Islet precursor cell (in vitro differentiated cells): ENCODE results near the gene S1PR1.
"Not testable (repeated sequence)": the region's sequence is repeated elsewhere in the genome, so short reads cannot be mapped to it uniquely, and the experiment has no call there.

Source experiments
- DNase-seq: peaks from one replicate; pipeline ENCODE4 v3.0.0-alpha.2; 2018

The S1PR1 gene

DNA sequence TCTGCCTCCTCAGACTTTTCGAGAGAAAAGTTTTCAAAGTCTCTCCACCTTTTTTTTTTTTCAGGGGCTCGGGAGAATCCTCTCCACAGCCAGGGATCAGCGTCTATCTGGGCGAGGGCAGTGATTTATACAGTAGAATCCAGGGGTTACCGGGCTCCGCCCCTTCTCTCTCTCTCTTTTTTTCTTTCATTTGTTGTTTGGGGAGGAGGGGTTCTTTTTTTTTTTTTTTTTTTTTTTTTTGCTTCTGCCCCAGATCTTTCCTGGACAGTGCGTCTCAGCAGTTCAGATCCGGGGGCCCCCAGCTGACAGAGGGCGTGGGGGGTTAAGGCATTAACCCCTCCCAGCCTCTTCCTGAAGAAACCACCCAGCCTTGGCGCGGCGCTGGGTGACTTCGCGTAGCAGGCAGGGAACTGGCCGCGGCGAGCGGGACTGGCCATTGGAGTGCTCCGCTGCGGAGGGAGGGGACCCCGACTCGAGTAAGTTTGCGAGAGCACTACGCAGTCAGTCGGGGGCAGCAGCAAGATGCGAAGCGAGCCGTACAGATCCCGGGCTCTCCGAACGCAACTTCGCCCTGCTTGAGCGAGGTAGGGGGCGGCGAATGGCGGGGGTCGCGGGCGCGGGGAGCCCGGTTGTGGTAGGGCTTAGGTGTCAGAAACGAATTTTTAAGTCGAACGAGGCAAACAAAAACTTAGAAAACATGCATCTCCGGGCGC is at the start of gene S1PR1:
Gene S1PR1, plus strand, starts transcription at position 504 of the 713 bp plus-strand sequence. CDS start 1,966 bp downstream, outside the sequence.
- DNase-seq = peak; percentile 84

DNA sequence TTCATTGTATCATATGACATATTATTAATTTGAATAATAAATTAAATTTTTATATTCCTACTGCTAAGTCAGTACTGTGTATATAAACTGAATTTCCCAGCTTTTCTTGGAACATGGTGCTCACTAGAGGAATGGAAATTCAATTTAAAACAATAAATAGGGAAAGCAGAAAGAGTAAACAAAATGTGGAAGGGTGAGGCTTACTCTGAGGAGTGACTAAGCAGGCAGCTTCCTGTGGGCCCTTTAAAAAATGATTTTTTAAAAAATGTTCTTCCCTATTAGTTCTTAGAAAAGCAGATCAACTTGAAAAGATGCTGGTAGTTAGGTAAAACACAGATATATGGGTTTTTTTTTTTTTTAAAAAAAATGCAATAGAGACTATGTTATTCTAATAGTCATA is 49.5 kb upstream of the S1PR1 start:
- no peak for DNase-seq

DNA sequence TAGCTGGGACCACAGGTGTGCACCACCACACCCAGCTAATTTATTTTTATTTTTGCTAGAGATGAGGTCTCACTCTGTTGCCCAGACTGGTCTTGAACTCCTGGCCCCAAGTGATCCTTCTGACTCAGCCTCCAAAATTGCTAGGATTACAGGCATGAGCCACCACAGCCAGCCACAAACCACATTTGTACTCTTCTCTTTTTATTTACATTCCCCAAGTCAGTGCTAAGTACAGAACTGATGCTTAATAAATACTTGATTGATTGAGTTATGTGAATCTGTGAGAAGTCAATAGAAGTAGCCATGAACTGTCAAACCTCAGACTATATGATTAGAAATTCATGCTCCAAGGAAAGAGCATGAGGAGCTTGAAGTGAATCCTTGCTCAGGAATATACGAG is 48.5 kb upstream of the S1PR1 start:
- DNase-seq = no peak

DNA sequence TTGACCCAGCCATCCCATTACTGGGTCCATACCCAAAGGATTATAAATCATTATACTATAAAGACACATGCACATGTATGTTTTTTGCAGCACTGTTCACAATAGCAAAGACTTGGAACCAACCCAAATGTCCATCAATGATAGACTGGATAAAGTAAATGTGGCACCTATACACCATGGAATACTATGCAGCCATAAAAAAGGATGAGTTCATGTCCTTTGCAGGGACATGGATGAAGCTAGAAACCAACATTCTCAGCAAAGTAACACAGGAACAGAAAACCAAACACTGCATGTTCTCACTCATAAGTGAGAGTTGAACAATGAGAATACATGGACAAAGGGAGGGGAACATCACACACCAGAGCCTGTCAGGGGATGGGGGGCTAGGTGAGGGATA is 47.9 kb upstream of the S1PR1 start:
- DNase-seq = not testable (repeated sequence)

DNA sequence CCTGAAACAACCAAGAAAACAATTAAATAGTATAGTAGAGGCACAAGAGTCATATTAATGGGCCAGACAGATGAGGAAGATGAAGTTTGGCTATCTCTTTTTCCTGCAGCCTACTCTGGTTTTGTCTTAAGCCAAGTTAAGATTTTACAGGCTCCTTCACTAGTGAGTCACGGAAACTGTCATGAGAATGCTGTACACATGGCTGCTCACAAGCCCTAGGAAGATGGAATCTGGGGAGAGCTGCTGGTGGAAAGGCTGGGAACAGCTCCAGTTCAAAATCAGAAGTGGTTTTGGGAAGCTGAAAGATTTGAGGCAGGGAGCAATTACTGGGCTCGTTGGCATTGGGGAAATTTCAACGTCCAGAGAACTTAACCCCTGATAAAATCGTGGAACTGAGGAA is 46.4 kb upstream of the S1PR1 start:
- no peak for DNase-seq

DNA sequence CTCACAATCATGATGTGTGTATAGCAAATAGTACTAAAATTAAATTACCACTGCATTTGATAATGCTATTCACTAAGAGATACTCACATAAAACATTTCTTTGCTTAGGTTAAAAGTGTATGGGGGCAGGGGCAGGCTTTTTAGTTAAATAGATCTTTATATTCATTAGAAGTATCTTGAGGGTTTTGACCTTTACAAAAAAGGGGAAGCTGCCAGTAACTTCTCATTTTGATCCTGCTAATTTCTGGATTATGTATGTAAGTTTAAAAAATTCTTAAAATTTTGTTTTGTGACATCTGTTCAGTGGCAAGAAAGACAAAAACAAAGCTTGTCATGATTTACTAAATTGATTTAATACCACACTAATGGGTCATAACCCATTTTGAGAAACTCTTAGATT is 45.8 kb upstream of the S1PR1 start:
- no peak for DNase-seq

DNA sequence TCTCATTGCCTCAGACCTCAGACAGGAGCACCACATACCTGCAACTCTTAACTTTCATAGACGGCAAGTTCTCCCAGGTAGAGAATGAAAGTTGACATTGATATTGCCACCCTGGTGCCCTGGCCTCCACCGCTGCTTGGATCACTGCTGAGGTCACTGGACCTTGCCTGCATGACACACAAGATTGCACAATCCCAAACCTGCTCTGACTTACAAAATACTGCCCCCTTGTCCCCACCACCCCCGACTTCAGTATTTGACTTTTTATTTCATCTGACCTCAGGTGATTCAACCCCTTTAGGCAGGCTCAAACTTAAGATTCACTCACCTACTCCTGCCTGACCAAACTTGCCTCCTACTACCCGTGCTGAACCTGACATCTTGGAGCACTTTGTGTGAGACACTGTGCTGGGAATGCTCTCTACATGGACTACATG is 43.1 kb upstream of the S1PR1 start:
- DNase-seq = no peak

DNA sequence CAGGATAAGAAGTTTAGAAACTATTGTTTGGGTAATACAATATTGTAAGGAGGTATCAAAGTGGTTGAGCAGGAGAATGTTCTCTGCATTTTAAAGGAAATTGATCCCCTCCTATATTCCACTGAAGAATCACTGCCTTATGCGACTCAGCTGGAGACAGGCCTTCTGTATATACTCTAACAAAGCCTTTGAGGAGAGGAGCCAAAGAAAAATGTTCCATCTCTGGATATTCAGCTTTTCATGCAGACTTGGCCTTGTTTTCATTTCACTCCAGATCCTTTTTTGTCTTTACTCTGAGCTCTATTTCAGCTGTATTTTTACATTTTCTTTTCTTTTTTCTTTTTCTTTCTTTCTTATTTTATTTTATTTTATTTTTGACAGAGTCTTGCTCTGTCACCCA is 42.1 kb upstream of the S1PR1 start:
- DNase-seq = no peak

DNA sequence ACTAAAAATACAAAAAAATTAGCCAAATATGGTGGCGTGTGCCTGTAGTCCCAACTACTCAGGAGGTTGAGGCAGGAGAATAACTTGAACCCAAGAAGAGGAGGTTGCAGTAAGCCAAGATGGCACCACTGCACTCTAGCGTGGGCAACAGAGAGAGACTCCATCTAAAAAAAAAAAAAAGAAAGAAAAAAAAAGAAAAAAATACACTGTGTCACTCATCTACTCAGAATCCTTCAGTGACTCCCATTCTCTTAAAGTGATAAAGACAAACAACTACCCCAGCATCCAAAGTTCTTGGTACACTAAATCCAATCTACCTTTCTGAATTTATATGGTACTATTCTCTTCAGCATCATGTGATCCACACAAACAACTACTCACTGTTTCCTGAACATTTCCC is 40.2 kb upstream of the S1PR1 start:
- DNase-seq = no peak

DNA sequence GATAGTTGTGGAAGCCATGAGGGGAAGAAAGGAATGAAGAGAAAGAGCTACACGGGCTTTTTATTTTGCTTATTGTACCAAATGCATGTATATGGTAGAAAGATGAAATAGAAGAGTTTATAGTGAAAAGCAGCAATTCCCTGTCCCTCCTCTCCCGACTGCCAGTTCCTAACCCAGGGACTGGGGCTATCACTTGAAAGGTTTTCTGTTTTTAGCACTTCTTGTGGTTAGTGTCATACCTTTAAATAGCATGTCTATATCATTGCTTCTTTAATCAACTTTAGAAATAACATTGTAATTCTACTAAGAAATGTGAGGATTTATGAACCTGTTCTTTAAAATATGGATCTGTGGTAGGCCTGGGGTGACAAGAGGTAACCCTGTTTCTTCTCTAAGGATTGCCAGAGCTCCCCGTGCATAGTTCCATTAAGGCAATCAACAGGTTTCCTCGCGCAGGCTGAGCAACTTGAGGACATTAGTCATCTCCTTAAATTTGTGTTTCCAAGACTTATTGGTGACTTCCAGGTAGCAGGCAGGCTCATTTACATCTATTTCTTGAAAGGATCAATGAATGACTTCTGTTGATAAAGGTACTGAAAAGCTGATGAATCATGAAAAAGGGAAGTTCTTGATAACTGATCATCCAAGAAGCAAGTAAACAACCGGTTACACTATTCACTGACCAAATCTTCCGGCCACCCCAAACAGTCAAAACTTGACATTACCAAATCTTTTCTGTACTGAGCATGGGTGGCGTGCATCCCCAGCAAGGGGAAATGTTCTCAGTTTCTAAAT is 37.8 kb upstream of the S1PR1 start:
- no peak for DNase-seq

DNA sequence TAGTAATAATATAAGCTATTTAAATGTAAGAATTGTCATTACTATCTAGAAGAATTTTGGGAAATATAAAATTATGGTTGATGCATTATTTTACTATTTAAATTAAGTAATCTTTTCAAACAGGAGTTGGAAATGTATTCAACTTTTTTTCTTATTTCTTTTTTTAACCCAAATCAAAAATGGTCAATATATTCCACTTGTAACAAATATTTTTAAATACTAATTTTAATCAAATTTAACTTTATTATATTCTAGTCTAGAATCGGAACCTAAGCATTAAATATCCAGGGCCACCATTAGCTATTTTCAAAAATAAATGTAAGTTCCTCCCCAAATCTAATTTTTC is 37.2 kb upstream of the S1PR1 start:
- no peak for DNase-seq

DNA sequence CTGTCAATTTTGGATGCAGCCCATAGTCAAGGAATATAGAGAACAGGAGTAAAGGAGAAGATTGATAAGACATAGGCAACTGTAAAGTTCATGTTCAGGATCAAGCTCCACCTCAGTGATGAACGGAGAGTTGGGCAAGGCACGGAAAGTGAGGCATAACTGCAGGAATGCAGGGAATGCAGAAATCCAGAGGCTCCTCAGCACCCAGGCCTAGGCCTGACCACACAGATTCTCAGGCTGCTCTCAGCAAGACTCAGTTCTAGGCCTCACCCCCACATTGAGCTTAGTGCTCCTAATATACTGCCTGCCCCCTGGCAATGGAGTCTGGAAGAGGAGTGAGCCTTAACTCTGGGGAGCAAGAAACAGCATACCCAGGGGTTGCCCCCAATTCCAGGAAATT is 36.3 kb upstream of the S1PR1 start:
- peak; percentile 92 for DNase-seq

DNA sequence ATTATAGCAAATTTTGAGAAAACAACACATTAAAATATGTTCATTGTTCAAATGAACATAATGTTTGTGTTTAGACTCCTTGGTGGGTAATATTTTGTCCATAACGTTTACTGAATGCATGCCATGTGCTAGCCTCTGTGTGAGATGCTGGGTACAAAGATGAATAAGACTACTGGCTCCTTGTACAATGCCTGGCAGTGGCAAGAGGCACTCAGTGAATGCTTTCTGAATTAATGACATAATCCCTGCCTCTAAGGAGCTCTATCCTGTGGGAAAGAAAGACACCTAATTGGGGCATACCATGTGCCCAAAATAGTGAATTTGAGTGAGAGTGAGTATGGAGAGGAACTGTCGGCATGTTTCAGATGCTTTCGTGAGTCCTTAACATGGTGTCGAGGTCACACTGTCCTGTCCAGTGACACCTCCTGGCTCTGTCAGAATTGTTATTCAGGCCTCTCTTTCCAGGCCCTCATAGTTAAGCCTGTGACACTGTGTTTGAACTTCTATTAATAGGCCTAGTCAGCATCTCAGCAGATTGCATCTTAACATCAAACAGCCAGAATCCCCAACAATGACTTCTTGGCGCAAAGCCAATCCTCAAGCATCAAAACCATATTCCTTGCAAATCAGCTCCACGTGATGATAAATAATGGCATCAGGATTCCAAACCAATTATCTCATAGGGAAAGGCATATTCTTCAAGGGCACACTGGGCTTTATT is 32.8 kb upstream of the S1PR1 start:
- DNase-seq = no peak

DNA sequence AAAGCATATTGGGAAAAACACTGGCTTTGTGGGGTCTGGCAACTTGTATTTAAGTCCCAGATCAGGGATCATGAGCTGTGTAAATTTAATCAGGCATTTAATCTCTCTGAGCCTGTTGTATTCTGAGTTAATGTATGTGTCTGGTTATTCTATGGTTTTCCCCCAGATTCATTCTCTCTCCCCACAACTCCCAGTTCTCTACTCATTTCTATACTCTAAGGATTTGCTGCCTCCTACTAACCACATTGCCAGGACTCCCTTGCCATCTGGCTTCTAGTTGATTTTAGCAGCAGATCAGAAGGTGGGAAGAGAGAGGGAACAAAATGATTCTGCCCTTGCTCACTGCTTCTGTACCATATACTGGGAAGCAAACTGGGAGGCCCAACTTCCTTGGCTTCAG is 31.4 kb upstream of the S1PR1 start:
- no peak for DNase-seq

DNA sequence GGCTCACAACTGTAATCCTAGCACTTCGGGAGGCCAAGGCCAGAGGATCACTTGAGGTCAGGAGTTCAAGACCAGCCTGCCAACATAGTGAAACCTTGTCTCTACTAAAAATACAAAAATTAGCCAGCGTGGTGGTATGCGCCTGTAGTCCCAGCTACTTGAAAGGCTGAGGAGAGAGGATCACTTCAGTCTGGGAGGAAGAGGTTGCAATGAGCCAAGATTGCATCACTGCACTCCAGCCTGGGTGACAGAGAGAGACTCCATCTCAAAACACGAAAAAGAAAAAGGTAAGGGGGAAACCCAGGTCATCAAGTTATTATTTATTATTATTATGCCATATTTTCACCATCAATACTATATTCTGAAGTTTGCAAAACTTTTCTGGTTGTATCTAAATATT is 30.7 kb upstream of the S1PR1 start:
- DNase-seq = not testable (repeated sequence)

DNA sequence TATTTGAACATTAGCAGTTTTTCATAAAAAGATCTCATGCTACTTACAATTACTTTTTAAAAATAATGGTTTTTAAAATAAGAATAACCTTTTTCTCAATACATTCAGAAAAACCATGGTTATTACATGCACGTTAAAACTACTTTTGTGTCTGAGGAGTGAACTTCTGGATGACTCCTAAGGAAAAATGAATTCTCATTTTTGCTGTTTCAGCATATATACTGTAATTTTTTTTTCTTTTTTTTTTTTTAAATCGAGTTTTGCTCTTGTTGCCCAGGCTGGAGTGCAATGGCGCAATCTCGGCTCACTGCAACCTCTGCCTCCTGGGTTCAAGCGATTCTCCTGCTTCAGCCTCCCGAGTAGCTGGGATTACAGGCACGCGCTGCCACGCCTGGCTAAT is 29.5 kb upstream of the S1PR1 start:
- not testable (repeated sequence) for DNase-seq

DNA sequence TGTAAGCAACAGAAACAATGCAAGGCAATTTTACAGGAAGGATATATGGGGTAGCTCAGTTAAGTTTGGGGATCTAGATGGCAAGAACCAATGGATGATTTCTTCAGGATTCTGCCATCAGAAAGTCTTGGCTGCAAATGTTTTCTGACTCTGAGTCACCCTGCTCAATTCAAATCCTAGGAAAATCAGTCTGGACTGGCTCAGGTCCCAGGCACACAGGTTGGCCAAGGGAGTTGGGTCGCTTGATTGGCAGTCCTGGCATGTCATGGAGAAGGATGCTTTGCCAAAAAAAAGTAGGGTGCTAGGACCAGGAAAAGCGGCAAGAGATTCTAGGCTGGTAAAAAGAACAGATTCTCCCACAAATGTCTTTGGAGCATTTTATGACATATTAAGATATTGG is 28.9 kb upstream of the S1PR1 start:
- DNase-seq = no peak

DNA sequence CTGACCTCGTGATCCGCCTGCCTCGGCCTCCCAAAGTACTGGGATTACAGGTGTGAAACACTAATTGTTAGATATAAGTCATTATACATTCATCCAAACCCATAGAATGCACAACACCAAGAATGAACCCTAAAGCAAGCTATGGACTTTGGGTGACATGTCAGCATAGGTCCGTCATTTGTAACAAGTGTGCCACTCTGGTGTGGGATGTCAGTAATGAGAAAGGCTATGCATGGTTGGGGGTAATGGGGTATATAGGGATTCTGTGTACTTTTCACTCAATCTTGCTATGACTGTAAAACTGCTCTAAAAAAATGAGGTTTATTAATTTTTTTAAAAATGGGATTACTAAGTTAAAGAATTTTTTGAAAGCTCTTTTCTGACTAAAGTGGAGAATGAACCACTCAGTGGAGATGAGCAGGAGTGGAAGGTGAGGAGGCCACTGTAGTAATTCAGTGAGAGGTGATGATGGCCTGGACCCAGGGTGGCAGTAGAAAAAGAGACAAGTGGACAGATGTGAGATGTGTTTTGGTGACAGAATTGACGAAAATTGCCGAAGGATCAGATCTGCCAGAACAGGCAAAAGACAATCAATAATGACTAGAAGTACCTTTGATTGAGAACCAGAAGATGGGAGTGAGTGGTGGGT is 21.3 kb upstream of the S1PR1 start:
- DNase-seq = no peak

DNA sequence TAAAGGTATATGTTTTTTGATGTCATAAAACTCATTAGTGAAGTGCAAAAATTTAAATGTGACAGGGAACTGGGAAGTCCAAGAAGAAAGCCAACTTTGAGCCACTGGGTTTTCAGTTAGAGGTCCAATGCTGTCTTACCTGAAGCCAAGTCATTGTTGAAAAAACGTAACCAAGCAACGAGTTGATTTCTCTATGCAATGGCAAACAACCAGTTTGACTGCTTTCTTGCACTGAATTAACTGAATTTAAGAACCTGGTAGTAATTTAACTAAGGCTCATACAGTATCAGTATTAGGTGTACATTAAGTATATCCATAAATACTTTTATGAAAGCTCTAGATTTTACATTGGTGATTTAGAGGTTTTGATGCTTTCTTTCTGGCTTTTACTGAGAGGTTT is 20.2 kb upstream of the S1PR1 start:
- no peak for DNase-seq

DNA sequence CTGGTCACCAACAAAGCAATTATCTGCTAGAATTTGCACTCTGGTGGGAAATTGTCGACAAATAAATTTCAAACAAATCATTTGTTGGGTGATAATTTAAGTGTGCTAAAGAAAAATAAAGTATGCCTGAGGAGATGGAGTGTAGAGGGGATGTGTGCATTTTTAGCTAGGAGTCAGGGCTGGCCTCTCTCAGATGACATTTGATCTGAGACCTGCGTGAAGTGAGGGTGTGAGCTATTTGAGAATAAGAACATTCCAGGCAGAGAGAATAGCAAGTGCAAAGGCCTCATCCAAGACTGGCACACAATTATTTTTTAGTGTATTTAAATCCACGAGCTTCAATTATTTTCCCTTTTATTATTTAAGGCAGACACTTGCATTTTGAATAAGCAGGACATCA is 19.7 kb upstream of the S1PR1 start:
- DNase-seq = no peak

DNA sequence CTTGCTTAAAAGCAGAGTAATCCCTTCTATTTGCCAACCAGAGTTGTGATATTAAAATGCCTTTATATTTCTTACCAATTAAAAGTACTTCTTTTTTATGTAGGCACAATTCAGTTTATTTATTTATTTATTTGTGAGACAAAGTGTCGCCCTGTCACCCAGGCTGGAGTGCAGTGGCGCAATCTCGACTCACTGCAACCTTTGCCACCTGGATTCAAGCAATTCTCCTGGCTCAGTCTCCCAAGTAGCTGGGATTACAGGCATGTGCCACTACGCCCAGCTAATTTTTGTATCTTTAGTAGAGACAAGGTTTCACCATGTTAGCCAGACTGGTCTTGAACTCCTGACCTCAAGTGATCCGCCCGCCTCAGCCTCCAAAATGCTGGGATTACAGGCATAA is 17.9 kb upstream of the S1PR1 start:
- not testable (repeated sequence) for DNase-seq

DNA sequence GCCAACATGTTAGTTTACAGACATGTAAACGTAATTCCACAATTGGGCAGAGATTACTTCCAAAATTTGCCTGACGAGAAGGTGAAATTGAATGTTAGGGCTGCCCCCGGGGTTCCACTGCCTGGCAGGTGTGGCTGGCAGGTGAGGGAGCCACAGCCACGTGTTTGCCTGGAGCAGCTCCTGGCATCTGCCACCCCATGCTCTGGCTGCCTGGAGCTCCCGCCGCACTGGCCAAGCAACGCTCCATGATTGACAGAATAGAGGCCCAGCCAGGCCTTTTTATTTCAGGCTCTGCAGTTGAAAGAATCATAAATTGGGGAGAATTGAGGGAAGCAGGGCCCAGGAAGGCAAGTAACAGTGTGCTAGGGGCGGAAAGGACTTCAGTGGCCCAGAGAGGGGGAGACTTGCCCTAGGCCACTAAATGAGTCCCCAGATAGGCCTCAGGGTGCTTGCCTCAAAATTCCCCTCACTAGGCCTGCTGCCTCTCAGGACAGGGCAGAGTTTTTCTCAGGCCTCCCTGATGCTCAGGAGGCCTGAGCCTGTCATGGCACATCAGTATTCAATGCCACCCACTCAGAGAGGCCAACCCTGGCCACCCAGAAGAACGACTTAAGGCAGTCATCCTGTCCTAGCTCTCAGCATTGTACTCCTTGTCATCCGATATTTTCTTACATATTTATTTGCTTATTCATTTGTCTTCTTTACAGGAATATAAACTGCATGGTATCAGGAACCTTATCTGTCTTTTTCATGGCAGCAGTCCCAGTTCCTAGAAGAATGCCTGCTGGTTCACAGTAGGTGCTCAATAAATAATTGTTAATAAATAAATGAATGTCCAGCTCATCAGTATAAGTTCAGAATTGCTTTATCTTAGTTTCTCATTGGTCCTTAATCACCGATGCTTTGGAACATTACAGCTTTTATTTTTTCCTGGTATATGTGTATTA is 16.6 kb upstream of the S1PR1 start:
- no peak for DNase-seq
